Kidney epithelial cell (primary cell): ENCODE results near the gene KRT32. TPM values are rescaled to one million over a fixed set of nuclear protein-coding genes. Genes with fewer than 3 reads are reported as not detected.

Source experiments
- DNase-seq: peaks from one replicate; pipeline ENCODE4 v3.0.0-alpha.2; 2010; ENCODE audit warnings: low read depth
- H3K27me3 ChIP-seq: 2 replicates; pipeline ENCODE4 v1.6.0; 2011; ENCODE audit warnings: low read length; ENCODE audit not compliant: control insufficient read depth, insufficient read depth
- H3K36me3 ChIP-seq: 2 replicates; pipeline ENCODE4 v1.5.1; 2011; ENCODE audit warnings: low read length; ENCODE audit not compliant: control insufficient read depth, insufficient read depth
- H3K4me3 ChIP-seq: 2 replicates; pipeline ENCODE4 v1.5.1; 2011; ENCODE audit warnings: low read depth, mild to moderate bottlenecking, control low read depth, low read length
- total RNA-seq: library from RNA; depleted of rRNA; stranded (reverse); fragments of >200 nt; gene quantifications from 2 replicates; pipeline ENCODE4 v1.2.3, GENCODE V29; 2015
- TF ChIP-seq, protein P1 (sequence below): IDR thresholded peaks from 2 replicates; pipeline ENCODE4 v1.5.1; 2011; ENCODE audit warnings: mild to moderate bottlenecking, moderate library complexity, low read length, control low read depth, inconsistent platforms; ENCODE audit not compliant: insufficient read depth, poor library complexity, severe bottlenecking

The KRT32 gene
- total RNA-seq, 1 donor from 2014 or later, result not detected

DNA sequence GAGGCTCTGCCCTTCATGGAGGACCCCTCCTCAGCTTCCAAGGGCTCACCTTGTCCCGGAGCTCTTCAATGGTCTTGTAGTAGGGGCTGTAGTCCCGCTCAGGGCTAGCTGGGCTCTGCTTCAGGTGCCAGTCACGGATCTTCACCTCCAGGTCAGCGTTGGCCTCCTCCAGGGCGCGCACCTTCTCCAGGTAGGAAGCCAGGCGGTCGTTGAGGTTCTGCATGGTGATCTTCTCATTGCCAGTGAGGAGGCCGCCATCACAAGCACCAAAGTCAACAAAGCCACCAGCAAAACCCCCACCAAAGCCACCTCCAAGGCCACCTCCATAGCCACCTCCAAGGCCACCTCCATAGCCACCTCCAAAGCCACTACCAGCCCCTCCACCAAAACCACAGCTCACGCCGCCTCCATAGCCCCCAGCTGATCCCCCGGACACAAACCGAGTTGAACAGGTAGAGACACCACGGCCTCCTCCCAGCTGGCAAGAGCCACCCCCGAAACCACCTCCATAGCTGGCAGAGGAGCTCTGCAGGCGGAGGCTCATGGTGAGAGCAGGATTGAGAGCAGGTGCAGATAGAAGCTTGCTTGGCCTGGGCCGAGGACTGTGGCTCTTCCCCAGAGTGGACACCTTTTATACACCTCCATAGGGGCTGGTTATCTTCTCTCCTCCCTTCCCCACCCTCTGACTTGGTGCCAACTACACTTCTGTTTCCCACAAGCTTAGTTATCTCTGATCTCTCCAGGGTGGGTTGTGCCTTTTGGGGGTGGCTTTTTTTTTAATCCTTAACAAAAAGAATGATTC, 38.0 kb upstream of the KRT32 start, which contains the start of gene KRT13:
KRT13 (minus strand) TSS at position 606 of the 802 bp plus-strand sequence; CDS start at position 544, 62 bp downstream.
- Histone ChIP-seq H3K36me3 (no peaks in the 10 kb centered on the region), H3K4me3 (no peak within 1 kb of the TSS), H3K27me3 (no peaks in the 10 kb centered on the region)
- no peak for DNase-seq
- TF ChIP-seq, protein P1, sequence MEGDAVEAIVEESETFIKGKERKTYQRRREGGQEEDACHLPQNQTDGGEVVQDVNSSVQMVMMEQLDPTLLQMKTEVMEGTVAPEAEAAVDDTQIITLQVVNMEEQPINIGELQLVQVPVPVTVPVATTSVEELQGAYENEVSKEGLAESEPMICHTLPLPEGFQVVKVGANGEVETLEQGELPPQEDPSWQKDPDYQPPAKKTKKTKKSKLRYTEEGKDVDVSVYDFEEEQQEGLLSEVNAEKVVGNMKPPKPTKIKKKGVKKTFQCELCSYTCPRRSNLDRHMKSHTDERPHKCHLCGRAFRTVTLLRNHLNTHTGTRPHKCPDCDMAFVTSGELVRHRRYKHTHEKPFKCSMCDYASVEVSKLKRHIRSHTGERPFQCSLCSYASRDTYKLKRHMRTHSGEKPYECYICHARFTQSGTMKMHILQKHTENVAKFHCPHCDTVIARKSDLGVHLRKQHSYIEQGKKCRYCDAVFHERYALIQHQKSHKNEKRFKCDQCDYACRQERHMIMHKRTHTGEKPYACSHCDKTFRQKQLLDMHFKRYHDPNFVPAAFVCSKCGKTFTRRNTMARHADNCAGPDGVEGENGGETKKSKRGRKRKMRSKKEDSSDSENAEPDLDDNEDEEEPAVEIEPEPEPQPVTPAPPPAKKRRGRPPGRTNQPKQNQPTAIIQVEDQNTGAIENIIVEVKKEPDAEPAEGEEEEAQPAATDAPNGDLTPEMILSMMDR, result no peak

- no peaks in the 10 kb centered on the region for H3K27me3 ChIP-seq
- no peak overlapping the region for H3K4me3 ChIP-seq
- TF ChIP-seq, protein P1, result no peak
- no peaks in the 10 kb centered on the region for H3K36me3 ChIP-seq
- DNase-seq, result no peak
These were observed 37.2 kb upstream of the KRT32 start for GRCh38 chr17:41504246-41504977.

- Histone ChIP-seq H3K27me3 (no peaks in the 10 kb centered on the region), H3K4me3 (no peak overlapping the region), H3K36me3 (no peaks in the 10 kb centered on the region)
- TF ChIP-seq, protein P1, result no peak
- DNase-seq, result no peak
These were observed 36.0 kb upstream of the KRT32 start for GRCh38 chr17:41503202-41503601.

GRCh38 chr17:41500131-41500911, 33.1 kb upstream of the KRT32 start:
- Histone ChIP-seq H3K36me3 (no peaks in the 10 kb centered on the region), H3K4me3 (no peak overlapping the region), H3K27me3 (no peaks in the 10 kb centered on the region)
- DNase-seq, result no peak
- TF ChIP-seq, protein P1, result no peak

GRCh38 chr17:41499714-41500113, 32.5 kb upstream of the KRT32 start:
- Histone ChIP-seq H3K36me3 (no peaks in the 10 kb centered on the region), H3K4me3 (no peak overlapping the region), H3K27me3 (no peaks in the 10 kb centered on the region)
- TF ChIP-seq, protein P1, result no peak
- DNase-seq, result no peak
